Sigmoid colon (tissue), 7 donors: ENCODE measurements around the gene CNTN4. TPM values are rescaled to one million over a fixed set of nuclear protein-coding genes. Genes with fewer than 3 reads are reported as not detected.

Experiments
- DNase-seq: peaks from one replicate; pipeline ENCODE4 v3.0.0-alpha.2; 2019
- H3K27ac ChIP-seq, 4 donors: fragments of 200-600 bp; sonication (generic); one replicate each; pipeline ENCODE4 v1.5.1; 2016 to 2019; ENCODE audit warnings: mild to moderate bottlenecking in 1 of 4
- H3K27me3 ChIP-seq, 3 donors: fragments of 200-600 bp; sonication (generic); one replicate each; pipeline ENCODE4 v1.5.1; 2019; ENCODE audit warnings: mild to moderate bottlenecking in 1 of 3
- H3K36me3 ChIP-seq, 4 donors: fragments of 200-600 bp; sonication (generic); one replicate each; pipeline ENCODE4 v1.5.1; 2016 to 2019
- H3K4me1 ChIP-seq, 4 donors: fragments of 200-600 bp; sonication (generic); one replicate each; pipeline ENCODE4 v1.5.1; 2017 to 2019
- H3K4me3 ChIP-seq, 4 donors: fragments of 200-600 bp; sonication (generic); one replicate each; pipeline ENCODE4 v1.5.1; 2017 to 2019; ENCODE audit warnings: mild to moderate bottlenecking in 2 of 4, moderate library complexity in 1 of 4
- H3K9me3 ChIP-seq, 4 donors: fragments of 200-600 bp in 3 of 4; sonication (generic) in 3 of 4; one replicate each; pipeline versions ENCODE4 v1.5.1 to v1.6.1; 2013 to 2019
- CTCF ChIP-seq, 4 experiments: fragments of 450-650 bp in 3 of 4; fragments of 200-600 bp in 1 of 4; IDR thresholded peaks; one replicate each; pipeline ENCODE4 v1.5.1; 2016 to 2019; ENCODE audit warnings: antibody characterized with exemption in 4 of 4, mild to moderate bottlenecking in 3 of 4, moderate library complexity in 2 of 4
- EP300 ChIP-seq, 4 donors: sonication (generic); formaldehyde crosslinking; IDR thresholded peaks; one replicate each; pipeline ENCODE4 v1.6.1; 2017; ENCODE audit warnings: antibody characterized with exemption in 4 of 4
- POLR2A ChIP-seq, 2 donors: fragments of 450-650 bp; IDR thresholded peaks; one replicate each; pipeline ENCODE4 v1.6.1; 2016; ENCODE audit warnings: antibody characterized with exemption in 2 of 2, mild to moderate bottlenecking in 2 of 2, moderate library complexity in 2 of 2
- POLR2AphosphoS5 ChIP-seq, 4 donors: sonication (generic); formaldehyde crosslinking; IDR thresholded peaks; one replicate each; pipeline ENCODE4 v1.6.1; 2017; ENCODE audit warnings: antibody characterized with exemption in 4 of 4
- WGBS, 2 donors: extraction: QIAGEN DNeasy Blood & Tissue Kit; methylation state at CpG; one replicate each; pipeline ENCODE4 v1.1.7; 2013; 5-methylcytosine and 5-hydroxymethylcytosine counted together
- intact Hi-C: fragments of 100-400 bp; cut with DNase I; formaldehyde crosslinking; loops from one replicate; pipeline ENCODE4 v1.15.1; 2023
- polyA plus RNA-seq, 3 donors: library from polyadenylated mRNA; stranded (reverse); fragments of 200-250 nt; gene quantifications; one replicate each; pipeline ENCODE4 v1.2.3, GENCODE V29; 2013
- total RNA-seq, 4 donors: library from RNA; depleted of rRNA; stranded (reverse); fragments of >200 nt; gene quantifications; one replicate each; pipeline ENCODE4 v1.1.0, GENCODE V29; 2016
- donor health status: healthy with polysubstance abuse.
- donor health status: Bipolar disorder and iron deficiency.
- donor health status: healthy.

The CNTN4 gene
- total and polyA plus RNA-seq, 7 donors = 1.4 to 10.0 (median 7.5) TPM

- no peak for TF ChIP-seq POLR2A (IDR thresholded peaks at IDR 0.05)
- no peak for TF ChIP-seq CTCF (IDR thresholded peaks at IDR 0.05)
- no peak for TF ChIP-seq EP300 (IDR thresholded peaks at IDR 0.05)
- TF ChIP-seq POLR2AphosphoS5 (IDR thresholded peaks at IDR 0.05) = no peak
These were observed 741.2 kb downstream of the CNTN4 start for GRCh38 chr3:2839876-2840275.

DNA sequence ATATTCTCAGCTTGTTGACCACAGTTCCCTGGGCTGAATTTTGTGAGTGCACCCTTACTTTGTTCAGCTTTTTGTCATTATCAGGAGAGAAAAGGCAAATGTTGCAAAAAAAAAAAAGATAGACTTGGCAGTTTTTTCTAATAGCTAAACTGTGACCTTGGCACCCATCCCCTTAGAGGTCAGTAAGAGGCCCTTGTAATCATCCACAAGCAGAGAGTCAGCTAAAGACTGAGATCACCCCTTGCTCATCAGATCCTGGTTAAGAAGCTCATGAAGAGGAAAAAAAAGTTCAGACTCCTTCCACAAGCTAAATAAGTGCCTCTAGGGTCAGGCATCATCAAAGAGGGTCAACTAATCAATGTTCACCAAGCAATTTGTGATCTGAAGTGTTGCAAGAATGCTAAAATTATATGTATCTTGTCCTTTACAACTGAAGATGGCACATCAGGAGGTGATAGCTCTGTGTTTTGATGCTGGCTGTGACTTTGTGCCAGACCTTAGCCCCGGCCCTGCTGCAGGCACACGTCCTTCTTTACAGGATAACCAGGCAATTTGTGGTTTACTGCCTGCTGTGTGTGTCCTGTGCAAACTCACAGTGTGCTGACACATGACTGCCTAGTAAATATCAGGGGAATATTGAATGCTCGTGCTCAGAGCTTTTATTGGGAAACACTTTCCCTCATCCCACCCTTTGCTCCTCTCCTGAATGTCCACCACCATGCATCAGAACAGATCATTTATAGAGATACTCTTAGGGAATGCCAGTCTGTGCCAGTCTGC is 748.6 kb downstream of the CNTN4 start:
- 39 to 57% methylated on average over 3 of the region's 3 CpGs for WGBS, 2 donors
- Histone ChIP-seq H3K27me3 (no peaks in the 10 kb centered on the region), H3K4me3 (no peak overlapping the region), H3K36me3 (no peaks in the 10 kb centered on the region), H3K4me1 (no peaks in the 10 kb centered on the region), H3K27ac (no peak overlapping the region), H3K9me3 (no peaks in the 10 kb centered on the region)
- intact Hi-C loops = no loop called here
- DNase-seq = no peak
- no peak for TF ChIP-seq POLR2AphosphoS5 (IDR thresholded peaks at IDR 0.05)
- TF ChIP-seq EP300 (IDR thresholded peaks at IDR 0.05) = no peak
- TF ChIP-seq CTCF (IDR thresholded peaks at IDR 0.05) = no peak
- no peak for TF ChIP-seq POLR2A (IDR thresholded peaks at IDR 0.05)

More at GRCh38 chr3:2839876-2840275, 741.2 kb downstream of the CNTN4 start:
- no peaks in the 10 kb centered on the region for H3K4me1 ChIP-seq
- H3K27ac ChIP-seq = no peak overlapping the region
- DNase-seq = no peak
- no peaks in the 10 kb centered on the region for H3K36me3 ChIP-seq
- no peaks in the 10 kb centered on the region for H3K9me3 ChIP-seq
- H3K27me3 ChIP-seq = no peaks in the 10 kb centered on the region
- WGBS, 2 donors = 82 to 86% methylated on average over 3 of the region's 3 CpGs
- no peak overlapping the region for H3K4me3 ChIP-seq
- intact Hi-C loops = no loop called here

- Histone ChIP-seq H3K36me3 (no peaks in the 10 kb centered on the region), H3K4me3 (no peak overlapping the region), H3K27me3 (no peaks in the 10 kb centered on the region), H3K4me1 (no peaks in the 10 kb centered on the region), H3K9me3 (no peaks in the 10 kb centered on the region), H3K27ac (no peak overlapping the region)
- DNase-seq = no peak
- intact Hi-C loops = no loop called here
- no peak for TF ChIP-seq CTCF (IDR thresholded peaks at IDR 0.05)
- TF ChIP-seq EP300 (IDR thresholded peaks at IDR 0.05) = no peak
- no peak for TF ChIP-seq POLR2AphosphoS5 (IDR thresholded peaks at IDR 0.05)
- no peak for TF ChIP-seq POLR2A (IDR thresholded peaks at IDR 0.05)
These were observed 750.4 kb downstream of the CNTN4 start for GRCh38 chr3:2849092-2849491.

- no peaks in the 10 kb centered on the region for H3K9me3 ChIP-seq
- intact Hi-C loops = no loop called here
- H3K27me3 ChIP-seq = no peaks in the 10 kb centered on the region
- 50 to 75% methylated on average over 2 of the region's 2 CpGs for WGBS, 2 donors
- no peaks in the 10 kb centered on the region for H3K36me3 ChIP-seq
- H3K4me3 ChIP-seq = no peak overlapping the region
- no peaks in the 10 kb centered on the region for H3K4me1 ChIP-seq
- no peak overlapping the region for H3K27ac ChIP-seq
- DNase-seq = no peak
- no peak for TF ChIP-seq POLR2A (IDR thresholded peaks at IDR 0.05)
- TF ChIP-seq POLR2AphosphoS5 (IDR thresholded peaks at IDR 0.05) = no peak
- TF ChIP-seq CTCF (IDR thresholded peaks at IDR 0.05) = no peak
- no peak for TF ChIP-seq EP300 (IDR thresholded peaks at IDR 0.05)
These were observed 752.0 kb downstream of the CNTN4 start for GRCh38 chr3:2850701-2851100.

GRCh38 chr3:2851361-2851760 is 752.7 kb downstream of the CNTN4 start:
- no peaks in the 10 kb centered on the region for H3K4me1 ChIP-seq
- no peak overlapping the region for H3K4me3 ChIP-seq
- intact Hi-C loops = no loop called here
- no peaks in the 10 kb centered on the region for H3K36me3 ChIP-seq
- no peak for TF ChIP-seq CTCF (IDR thresholded peaks at IDR 0.05)
- no peak for TF ChIP-seq EP300 (IDR thresholded peaks at IDR 0.05)
- TF ChIP-seq POLR2AphosphoS5 (IDR thresholded peaks at IDR 0.05) = no peak
- TF ChIP-seq POLR2A (IDR thresholded peaks at IDR 0.05) = no peak
- no peak overlapping the region for H3K27ac ChIP-seq
- no peak for DNase-seq
- H3K9me3 ChIP-seq = no peaks in the 10 kb centered on the region
- WGBS, 2 donors = 12 to 55% methylated on average over 3 of the region's 3 CpGs
- H3K27me3 ChIP-seq = no peaks in the 10 kb centered on the region
